CD4-positive, alpha-beta T cell (primary cell): ENCODE measurements around the gene TGM1. TPM values are rescaled to one million over a fixed set of nuclear protein-coding genes. Genes with fewer than 3 reads are reported as not detected.

Experiments used
- ATAC-seq: fragments of 200-7000 bp; cut with Tn5 transposase; one replicate; pipeline ENCODE4 v1.10.0; 2022; ENCODE audit warnings: mild to moderate bottlenecking; ENCODE audit not compliant: poor library complexity
- CTCF ChIA-PET: fragments of 350-600 bp; sonication (Branson Sonifier 250); formaldehyde crosslinking; loops from one replicate; lab custom pipeline; 2021; ENCODE audit warnings: antibody characterized with exemption, inconsistent platforms; lab: Charles Lee
- POLR2A ChIA-PET: fragments of 350-600 bp; sonication (Branson Sonifier 250); formaldehyde crosslinking; loops from one replicate; lab custom pipeline; 2021; ENCODE audit warnings: antibody characterized with exemption, inconsistent platforms; lab: Charles Lee
- DNase-seq, 14 experiments: peaks; one replicate each; pipeline ENCODE4 v3.0.0-alpha.2; 2013 to 2020; ENCODE audit warnings: mixed read lengths in 2 of 14
- H3K27ac ChIP-seq, 2 donors: one replicate each; pipeline versions ENCODE4 v1.5.1 to v1.7.0; 2013; ENCODE audit warnings: low read length in 2 of 2, low read depth in 1 of 2, mild to moderate bottlenecking in 1 of 2
- H3K27me3 ChIP-seq, 2 experiments: 1 replicate in 1 of 2; 2 replicates in 1 of 2; pipeline versions ENCODE4 v1.6.1 to v1.7.0; 2013; ENCODE audit warnings: low read length in 2 of 2, control low read depth in 1 of 2, mild to moderate bottlenecking in 1 of 2, moderate library complexity in 1 of 2; ENCODE audit not compliant: insufficient read depth in 2 of 2, control insufficient read depth in 1 of 2
- H3K36me3 ChIP-seq: one replicate; pipeline ENCODE4 v1.6.1; 2013; ENCODE audit warnings: low read length, control low read depth; ENCODE audit not compliant: insufficient read depth
- H3K4me1 ChIP-seq: one replicate; pipeline ENCODE4 v1.6.1; 2013; ENCODE audit warnings: low read length, control low read depth; ENCODE audit not compliant: insufficient read depth
- H3K4me3 ChIP-seq: one replicate; pipeline ENCODE4 v1.5.1; 2013; ENCODE audit warnings: mild to moderate bottlenecking, low read length, moderate library complexity
- H3K9me3 ChIP-seq, 2 experiments: 1 replicate in 1 of 2; 2 replicates in 1 of 2; pipeline versions ENCODE4 v1.6.1 to v1.7.0; 2013; ENCODE audit warnings: low read length in 2 of 2, mild to moderate bottlenecking in 2 of 2, control low read depth in 1 of 2, moderate library complexity in 1 of 2; ENCODE audit not compliant: control insufficient read depth in 1 of 2, insufficient read depth in 1 of 2
- H3K27ac Mint-ChIP-seq: one replicate; pipeline ENCODE4 v1.8.0; 2020; ENCODE audit warnings: mixed read lengths
- H3K27me3 Mint-ChIP-seq: one replicate; pipeline ENCODE4 v1.8.0; 2021; ENCODE audit warnings: mixed read lengths
- H3K36me3 Mint-ChIP-seq: one replicate; pipeline ENCODE4 v1.8.0; 2021; ENCODE audit warnings: low read depth, mixed read lengths
- H3K4me1 Mint-ChIP-seq: one replicate; pipeline ENCODE4 v1.8.0; 2021; ENCODE audit warnings: low read depth, mixed read lengths
- H3K4me3 Mint-ChIP-seq: one replicate; pipeline ENCODE4 v1.8.0; 2020; ENCODE audit warnings: mild to moderate bottlenecking, mixed read lengths
- H3K9me3 Mint-ChIP-seq: one replicate; pipeline ENCODE4 v1.8.0; 2020; ENCODE audit warnings: mixed read lengths
- intact Hi-C, 2 experiments: fragments of 100-400 bp; cut with DNase I in 1 of 2; cut with micrococcal nuclease in 1 of 2; formaldehyde crosslinking; loops; one replicate each; pipeline versions ENCODE4 v1.15.1 to v1.9.0; 2023 to 2025; cut with DNase I, micrococcal nuclease
- total RNA-seq, 174 experiments: library from RNA in 2 of 174; stranded (reverse) in 2 of 174; gene quantifications; one replicate each; pipeline ENCODE4 v1.2.3 and lab custom pipeline; 2021 to 2026
- TF ChIP-seq, protein P1 (sequence below): fragments of 200-600 bp; IDR thresholded peaks from one replicate; pipeline ENCODE4 v1.8.0; 2022; ENCODE audit warnings: antibody characterized with exemption, mild to moderate bottlenecking

Gene TGM1
- total RNA-seq, 2 experiments from 2014 or later = 3.5 to 3.9 TPM

DNA sequence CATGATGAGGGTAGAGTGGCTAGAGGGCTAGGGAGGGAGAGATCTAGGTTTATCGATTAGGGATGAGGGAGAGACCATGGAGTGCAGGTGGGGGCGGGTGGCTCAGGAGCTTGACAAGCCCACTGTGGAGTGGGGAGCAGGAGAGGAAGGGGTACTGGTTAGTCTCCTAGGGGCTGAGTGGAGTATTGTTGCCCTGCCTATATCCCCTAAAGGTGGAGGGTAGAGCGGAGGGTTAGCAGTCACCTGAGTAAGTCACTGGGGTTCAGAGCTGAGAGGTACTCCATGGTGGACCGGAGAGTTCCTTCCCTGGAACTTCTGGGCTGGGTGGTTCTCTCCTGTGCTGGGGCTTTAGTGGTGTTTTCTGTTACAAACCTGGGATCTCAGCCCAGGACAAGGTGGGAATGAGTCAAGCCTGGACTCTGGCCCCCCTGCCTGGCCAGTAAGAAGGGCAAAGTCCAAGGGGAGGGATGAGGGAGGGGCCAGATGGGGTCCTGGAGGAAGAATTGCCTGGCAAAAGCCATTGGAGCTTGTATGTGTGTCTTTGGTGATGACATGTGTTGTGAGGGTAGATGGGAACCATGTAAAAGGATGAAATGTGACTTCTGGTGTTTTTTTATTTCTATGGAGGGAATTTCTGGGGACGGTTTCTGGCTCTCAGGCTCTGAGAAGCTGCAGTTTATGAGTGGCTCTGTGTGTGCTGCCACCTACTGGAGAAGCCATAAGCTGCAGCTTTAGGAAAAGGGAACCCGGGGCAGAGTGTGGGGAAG, 44.8 kb upstream of the TGM1 start, which contains the start of gene CIDEB:
TSS of gene CIDEB (minus strand) at position 403 of the 767 bp plus-strand sequence. CDS start at position 284, 119 bp downstream.
- TF ChIP-seq, protein P1, sequence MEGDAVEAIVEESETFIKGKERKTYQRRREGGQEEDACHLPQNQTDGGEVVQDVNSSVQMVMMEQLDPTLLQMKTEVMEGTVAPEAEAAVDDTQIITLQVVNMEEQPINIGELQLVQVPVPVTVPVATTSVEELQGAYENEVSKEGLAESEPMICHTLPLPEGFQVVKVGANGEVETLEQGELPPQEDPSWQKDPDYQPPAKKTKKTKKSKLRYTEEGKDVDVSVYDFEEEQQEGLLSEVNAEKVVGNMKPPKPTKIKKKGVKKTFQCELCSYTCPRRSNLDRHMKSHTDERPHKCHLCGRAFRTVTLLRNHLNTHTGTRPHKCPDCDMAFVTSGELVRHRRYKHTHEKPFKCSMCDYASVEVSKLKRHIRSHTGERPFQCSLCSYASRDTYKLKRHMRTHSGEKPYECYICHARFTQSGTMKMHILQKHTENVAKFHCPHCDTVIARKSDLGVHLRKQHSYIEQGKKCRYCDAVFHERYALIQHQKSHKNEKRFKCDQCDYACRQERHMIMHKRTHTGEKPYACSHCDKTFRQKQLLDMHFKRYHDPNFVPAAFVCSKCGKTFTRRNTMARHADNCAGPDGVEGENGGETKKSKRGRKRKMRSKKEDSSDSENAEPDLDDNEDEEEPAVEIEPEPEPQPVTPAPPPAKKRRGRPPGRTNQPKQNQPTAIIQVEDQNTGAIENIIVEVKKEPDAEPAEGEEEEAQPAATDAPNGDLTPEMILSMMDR = peak; percentile 92
- H3K27me3 Mint-ChIP-seq = no peaks in the 10 kb centered on the region
- peak in 13 of 14 experiments; percentile 36 to 83 (median 50) for DNase-seq
- ChIA-PET CTCF (interaction anchor here (0.7 to 4.9 kb wide), 24 partner anchors 8 to 164 kb away, joined by 3 to 67 read pairs (median 4); partner anchors contain the start of genes CHMP4A, DHRS1, NOP9 and RABGGTA), POLR2A (interaction anchor here (0.7 to 5.5 kb wide), 14 partner anchors 8 to 249 kb away, joined by 3 to 52 read pairs (median 4); partner anchors contain the start of genes CBLN3, DCAF11, DHRS1 and IPO4)
- peaks cover 54% of the 10 kb centered on the region for H3K36me3 ChIP-seq
- ATAC-seq = peak; percentile 21
- intact Hi-C loops = no loop called here
- H3K4me1 ChIP-seq = peaks cover 48% of the 10 kb centered on the region
- H3K9me3 Mint-ChIP-seq = no peaks in the 10 kb centered on the region
- peak within 1 kb of the TSS; percentile 76 for H3K27ac Mint-ChIP-seq
- H3K27ac ChIP-seq = no peak within 1 kb of the TSS
- no peaks in the 10 kb centered on the region for H3K9me3 ChIP-seq
- peaks cover 60% of the 10 kb centered on the region for H3K36me3 Mint-ChIP-seq
- peaks cover 52% of the 10 kb centered on the region for H3K4me1 Mint-ChIP-seq
- H3K4me3 Mint-ChIP-seq = peak within 1 kb of the TSS; percentile 54
- no peak within 1 kb of the TSS for H3K4me3 ChIP-seq
- no peaks in the 10 kb centered on the region for H3K27me3 ChIP-seq

- H3K4me1 Mint-ChIP-seq = peaks cover 50% of the 10 kb centered on the region
- H3K4me3 ChIP-seq = no peak overlapping the region
- intact Hi-C loops = no loop called here
- H3K27ac ChIP-seq = no peak overlapping the region
- DNase-seq (no peak), ATAC-seq (no peak)
- POLR2A ChIA-PET = interaction anchor here (1.3 to 5.5 kb wide), 4 partner anchors 7 to 192 kb away, joined by 3 to 52 read pairs (median 10); partner anchors contain the start of genes DCAF11, DHRS1, NOP9 and NRL
- no peak overlapping the region for H3K4me3 Mint-ChIP-seq
- H3K27me3 ChIP-seq = no peaks in the 10 kb centered on the region
- H3K27ac Mint-ChIP-seq = no peak overlapping the region
- H3K9me3 ChIP-seq = no peaks in the 10 kb centered on the region
- CTCF ChIA-PET = interaction anchor here (1.0 to 4.9 kb wide), 11 partner anchors 8 to 129 kb away, joined by 3 to 67 read pairs (median 8); partner anchors contain the start of genes CHMP4A, DHRS1, NOP9 and RABGGTA
- TF ChIP-seq, protein P1 = no peak
- peaks cover 66% of the 10 kb centered on the region for H3K36me3 Mint-ChIP-seq
- H3K27me3 Mint-ChIP-seq = no peaks in the 10 kb centered on the region
- peaks cover 47% of the 10 kb centered on the region for H3K4me1 ChIP-seq
- peaks cover 60% of the 10 kb centered on the region for H3K36me3 ChIP-seq
- H3K9me3 Mint-ChIP-seq = no peaks in the 10 kb centered on the region
Observed at GRCh38 chr14:24307156-24307574, 44.2 kb upstream of the TGM1 start.

DNA sequence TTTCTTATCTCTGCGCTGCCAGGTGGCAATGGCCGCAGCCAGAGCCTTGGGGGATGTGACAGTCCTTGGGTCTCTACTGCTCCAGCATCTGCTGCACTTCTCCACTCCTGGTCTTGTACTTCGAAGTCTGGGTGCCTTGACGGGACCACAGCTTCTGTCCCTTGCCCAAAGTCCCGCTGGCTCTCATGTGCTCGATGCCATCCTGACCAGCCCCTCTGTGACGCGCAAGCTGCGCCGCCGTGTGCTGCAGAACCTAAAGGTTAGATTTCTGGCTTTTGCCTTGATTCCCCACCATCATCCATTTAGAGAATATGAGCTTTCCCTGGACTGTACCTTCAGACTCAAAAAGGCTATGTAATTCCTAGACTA, 41.0 kb upstream of the TGM1 start:
- DNase-seq (no peak), ATAC-seq (no peak)
- Mint-ChIP-seq H3K27me3 (no peaks in the 10 kb centered on the region), H3K27ac (no peak overlapping the region), H3K36me3 (peaks cover 91% of the 10 kb centered on the region), H3K4me1 (peaks cover 55% of the 10 kb centered on the region), H3K9me3 (no peaks in the 10 kb centered on the region), H3K4me3 (no peak overlapping the region)
- no peak overlapping the region for H3K27ac ChIP-seq
- ChIA-PET CTCF (interaction anchor here (1.2 to 1.4 kb wide), 2 partner anchors 30 to 88 kb away, joined by 3 read pairs; partner anchors contain the start of gene MDP1), POLR2A (interaction anchor here (0.6 to 1.4 kb wide), 2 partner anchors 61 to 1030 kb away, joined by 3 to 4 read pairs; partner anchors contain the start of gene TINF2)
- H3K27me3 ChIP-seq = no peaks in the 10 kb centered on the region
- intact Hi-C loops = no loop called here
- H3K9me3 ChIP-seq = no peaks in the 10 kb centered on the region
- H3K4me1 ChIP-seq = peaks cover 45% of the 10 kb centered on the region
- no peak overlapping the region for H3K4me3 ChIP-seq
- H3K36me3 ChIP-seq = peaks cover 73% of the 10 kb centered on the region
- TF ChIP-seq, protein P1 = no peak
